Fibroblast of lung (primary cell): ENCODE results near the gene ANKH. TPM values are rescaled to one million over a fixed set of nuclear protein-coding genes. Genes with fewer than 3 reads are reported as not detected.
A peak's percentile ranks its signal among the peaks of the same experiment; 100 is the strongest.

ENCODE experiments used
- DNase-seq, 2 donors: peaks; one replicate each; pipeline versions ENCODE4 v3.0.0 to v3.0.0-alpha.2; 2010; ENCODE audit warnings: low read depth in 2 of 2
- H2AFZ ChIP-seq: 2 replicates; pipeline ENCODE4 v1.5.1; 2012; ENCODE audit warnings: low read length, control low read depth, inconsistent platforms
- H3K27ac ChIP-seq: 2 replicates; pipeline ENCODE4 v1.5.1; 2011; ENCODE audit warnings: low read length, control low read depth; ENCODE audit not compliant: insufficient read depth
- H3K27me3 ChIP-seq: 2 replicates; pipeline ENCODE4 v1.5.1; 2011; ENCODE audit warnings: mild to moderate bottlenecking, low read length; ENCODE audit not compliant: control insufficient read depth, insufficient read depth
- H3K36me3 ChIP-seq: 2 replicates; pipeline ENCODE4 v1.5.1; 2011; ENCODE audit warnings: low read length; ENCODE audit not compliant: control insufficient read depth, insufficient read depth
- H3K4me1 ChIP-seq: 2 replicates; pipeline ENCODE4 v1.5.1; 2011; ENCODE audit warnings: low read length; ENCODE audit not compliant: control insufficient read depth, insufficient read depth; ENCODE audit errors: extremely low read depth
- H3K4me2 ChIP-seq: 2 replicates; pipeline ENCODE4 v1.5.1; 2011; ENCODE audit warnings: low read length, control low read depth; ENCODE audit not compliant: insufficient read depth; ENCODE audit errors: extremely low read depth
- H3K4me3 ChIP-seq, 4 experiments: fragments of 200-600 bp in 1 of 4; sonication (generic) in 1 of 4; replicated peaks in 1 of 4; 2 replicates each; pipeline ENCODE4 v1.5.1; 2011 to 2016; ENCODE audit warnings: low read length in 4 of 4, low read depth in 3 of 4, mild to moderate bottlenecking in 3 of 4, control low read depth in 2 of 4, inconsistent platforms in 1 of 4, mixed read lengths in 1 of 4; ENCODE audit not compliant: insufficient read depth in 1 of 4; ENCODE audit errors: control extremely low read depth in 1 of 4
- H3K79me2 ChIP-seq: 2 replicates; pipeline ENCODE4 v1.5.1; 2012; ENCODE audit warnings: mild to moderate bottlenecking, low read length, inconsistent platforms; ENCODE audit not compliant: control insufficient read depth, insufficient read depth
- H3K9ac ChIP-seq: 2 replicates; pipeline ENCODE4 v1.5.1; 2011; ENCODE audit warnings: mild to moderate bottlenecking, low read length, control low read depth; ENCODE audit not compliant: insufficient read depth
- H3K9me3 ChIP-seq: 2 replicates; pipeline ENCODE4 v1.5.1; 2012; ENCODE audit warnings: low read depth, low read length; ENCODE audit not compliant: control insufficient read depth, insufficient read depth
- H4K20me1 ChIP-seq: 2 replicates; pipeline ENCODE4 v1.5.1; 2011; ENCODE audit warnings: low read length; ENCODE audit not compliant: control insufficient read depth, insufficient read depth; ENCODE audit errors: extremely low read depth
- CTCF ChIP-seq, 2 donors: IDR thresholded peaks in 1 of 2; conservative IDR thresholded peaks in 1 of 2; 1 replicate in 1 of 2; 2 replicates in 1 of 2; pipeline ENCODE4 v1.5.1; 2011 to 2012; ENCODE audit warnings: low read length in 2 of 2, control low read depth in 1 of 2, inconsistent platforms in 1 of 2, low read depth in 1 of 2, mild to moderate bottlenecking in 1 of 2
- EZH2 ChIP-seq: IDR thresholded peaks from 2 replicates; pipeline ENCODE4 v1.5.1; 2012; ENCODE audit warnings: low read length, control low read depth, mild to moderate bottlenecking; ENCODE audit errors: missing control alignments
- polyA plus RNA-seq, 2 donors: library from polyadenylated mRNA; depleted of rRNA in 1 of 2; stranded (reverse) in 1 of 2; unstranded in 1 of 2; fragments of >200 nt; gene quantifications; 2 replicates each; pipeline ENCODE4 v1.2.1, GENCODE V29; 2011 to 2012; ENCODE audit warnings: missing spikeins in 1 of 2
- total RNA-seq: library from RNA; depleted of rRNA; stranded (reverse); fragments of >200 nt; gene quantifications from 2 replicates; pipeline ENCODE4 v1.2.1, GENCODE V29; 2014

Gene ANKH
- total and polyA plus RNA-seq, 2 donors (not counting 1 experiment from before 2014, with no cell fraction given), result 5.8 to 10.9 TPM

- H3K36me3 ChIP-seq, result no peaks in the 10 kb centered on the region
- peaks cover 11% of the 10 kb centered on the region for H3K4me1 ChIP-seq
- DNase-seq, result peak; percentile 85 to 94
- H3K79me2 ChIP-seq, result no peaks in the 10 kb centered on the region
- peak overlapping the region; percentile 81 for H2AFZ ChIP-seq
- no peaks in the 10 kb centered on the region for H3K9me3 ChIP-seq
- TF ChIP-seq EZH2, result no peak
- TF ChIP-seq CTCF (conservative IDR thresholded peaks at IDR 0.05 in 1 of 2, IDR thresholded peaks at IDR 0.05 in 1 of 2; ENCODE audit: low read depth in 1 of 2, low read length in 2 of 2), result no peak
- H3K4me3 ChIP-seq, result peak overlapping the region in 1 of 4 experiments; percentile 1
- H3K9ac ChIP-seq, result no peak overlapping the region
- no peaks in the 10 kb centered on the region for H4K20me1 ChIP-seq
- peak overlapping the region; percentile 78 for H3K27ac ChIP-seq
- peak overlapping the region; percentile 73 for H3K4me2 ChIP-seq
- H3K27me3 ChIP-seq, result no peaks in the 10 kb centered on the region
Observed at GRCh38 chr5:14809369-14810155, 62.0 kb downstream of the ANKH start.

- no peaks in the 10 kb centered on the region for H3K79me2 ChIP-seq
- H3K4me1 ChIP-seq, result peaks cover 11% of the 10 kb centered on the region
- H3K27ac ChIP-seq, result peak overlapping the region; percentile 27
- DNase-seq, result no peak
- no peak overlapping the region for H3K4me2 ChIP-seq
- no peak overlapping the region for H3K4me3 ChIP-seq
- no peaks in the 10 kb centered on the region for H3K27me3 ChIP-seq
- H3K9me3 ChIP-seq, result no peaks in the 10 kb centered on the region
- H4K20me1 ChIP-seq, result no peaks in the 10 kb centered on the region
- TF ChIP-seq CTCF (conservative IDR thresholded peaks at IDR 0.05 in 1 of 2, IDR thresholded peaks at IDR 0.05 in 1 of 2; ENCODE audit: low read depth in 1 of 2, low read length in 2 of 2) (no peak), EZH2 (no peak)
- H3K36me3 ChIP-seq, result no peaks in the 10 kb centered on the region
- no peak overlapping the region for H2AFZ ChIP-seq
- H3K9ac ChIP-seq, result no peak overlapping the region
Observed at GRCh38 chr5:14807471-14807870, 64.1 kb downstream of the ANKH start.

- H3K9ac ChIP-seq, result no peak overlapping the region
- H3K27me3 ChIP-seq, result no peaks in the 10 kb centered on the region
- no peaks in the 10 kb centered on the region for H3K36me3 ChIP-seq
- peak; percentile 73 to 95 for DNase-seq
- H3K4me2 ChIP-seq, result no peak overlapping the region
- TF ChIP-seq EZH2, result no peak
- no peak for TF ChIP-seq CTCF (conservative IDR thresholded peaks at IDR 0.05 in 1 of 2, IDR thresholded peaks at IDR 0.05 in 1 of 2; ENCODE audit: low read depth in 1 of 2, low read length in 2 of 2)
- no peaks in the 10 kb centered on the region for H3K9me3 ChIP-seq
- H3K79me2 ChIP-seq, result no peaks in the 10 kb centered on the region
- peak overlapping the region; percentile 27 for H3K27ac ChIP-seq
- no peak overlapping the region for H2AFZ ChIP-seq
- no peak overlapping the region for H3K4me3 ChIP-seq
- H4K20me1 ChIP-seq, result no peaks in the 10 kb centered on the region
- peaks cover 11% of the 10 kb centered on the region for H3K4me1 ChIP-seq
Observed at GRCh38 chr5:14806456-14806855, 65.1 kb downstream of the ANKH start.
